Ishikawa (cell line): Measurements from ENCODE around the gene MEP1A.

Source experiments
- CEBPB ChIP-seq: IDR thresholded peaks from 2 replicates; pipeline ENCODE4 v1.6.1; 2012
- CREB1 ChIP-seq: IDR thresholded peaks from 2 replicates; pipeline ENCODE4 v1.6.1; 2012; ENCODE audit warnings: low read depth
- EGR1 ChIP-seq: IDR thresholded peaks from 2 replicates; pipeline ENCODE4 v1.6.1; 2012
- EP300 ChIP-seq: IDR thresholded peaks from 2 replicates; pipeline ENCODE4 v1.6.1; 2012; ENCODE audit warnings: borderline replicate concordance
- FOXM1 ChIP-seq: IDR thresholded peaks from 2 replicates; pipeline ENCODE4 v1.6.1; 2012; ENCODE audit warnings: low read depth, borderline replicate concordance
- NFIC ChIP-seq: IDR thresholded peaks from 2 replicates; pipeline ENCODE4 v1.6.1; 2012
- RAD21 ChIP-seq: IDR thresholded peaks from 2 replicates; pipeline ENCODE4 v1.6.1; 2012; ENCODE audit warnings: low read depth
- TAF1 ChIP-seq: IDR thresholded peaks from 2 replicates; pipeline ENCODE4 v1.6.1; 2012; ENCODE audit warnings: low read depth, mild to moderate bottlenecking
- TCF12 ChIP-seq: IDR thresholded peaks from 2 replicates; pipeline ENCODE4 v1.6.1; 2012; ENCODE audit warnings: low read depth
- TEAD4 ChIP-seq: IDR thresholded peaks from 2 replicates; pipeline ENCODE4 v1.6.1; 2012
- USF1 ChIP-seq: IDR thresholded peaks from 2 replicates; pipeline ENCODE4 v1.6.1; 2012
- YY1 ChIP-seq: IDR thresholded peaks from 2 replicates; pipeline ENCODE4 v1.6.1; 2012; ENCODE audit warnings: low read depth
- ZBTB7A ChIP-seq: IDR thresholded peaks from 2 replicates; pipeline ENCODE4 v1.6.1; 2012; ENCODE audit warnings: low read depth
- TF ChIP-seq, protein P1 (sequence below): IDR thresholded peaks from 2 replicates; pipeline ENCODE4 v1.6.1; 2012; ENCODE audit warnings: low read depth, mild to moderate bottlenecking
- TF ChIP-seq, protein P2 (sequence below): IDR thresholded peaks from 2 replicates; pipeline ENCODE4 v1.6.1; 2012

The MEP1A gene

DNA sequence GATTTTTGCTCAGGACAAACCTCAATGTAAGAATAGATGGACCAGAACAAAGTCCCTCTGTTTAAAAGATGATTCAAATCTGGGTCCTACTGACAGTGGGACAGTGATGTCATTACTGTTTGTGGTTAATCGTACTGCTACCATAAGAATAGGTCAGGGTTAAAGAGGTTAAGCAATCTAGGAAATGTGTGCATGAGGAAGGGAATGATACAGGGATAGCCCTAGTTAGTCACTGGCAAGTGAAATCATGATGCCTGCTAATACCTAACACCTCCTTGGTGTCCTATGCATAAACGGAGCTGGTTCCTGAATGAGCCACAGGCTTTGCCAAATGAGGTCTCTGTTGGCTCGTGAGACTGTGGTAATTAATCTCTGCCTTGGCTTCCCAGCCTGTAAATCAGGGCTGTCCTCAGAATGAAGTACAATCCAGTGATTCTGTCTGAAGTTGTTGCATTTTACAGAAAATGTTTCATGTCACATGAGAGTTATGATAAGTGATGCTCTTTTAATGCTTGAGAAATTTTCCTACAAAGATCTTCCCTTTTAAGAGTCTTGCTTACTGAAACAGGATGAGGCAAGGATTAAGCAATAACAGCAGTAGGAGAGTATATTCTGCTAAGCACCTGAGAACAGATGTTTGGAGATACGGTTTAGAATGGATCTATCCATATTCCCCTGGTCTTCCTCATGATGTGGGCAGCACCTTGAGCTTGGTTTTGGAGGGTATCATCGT, 3.8 kb downstream of the MEP1A start:
- TF ChIP-seq, protein P1, sequence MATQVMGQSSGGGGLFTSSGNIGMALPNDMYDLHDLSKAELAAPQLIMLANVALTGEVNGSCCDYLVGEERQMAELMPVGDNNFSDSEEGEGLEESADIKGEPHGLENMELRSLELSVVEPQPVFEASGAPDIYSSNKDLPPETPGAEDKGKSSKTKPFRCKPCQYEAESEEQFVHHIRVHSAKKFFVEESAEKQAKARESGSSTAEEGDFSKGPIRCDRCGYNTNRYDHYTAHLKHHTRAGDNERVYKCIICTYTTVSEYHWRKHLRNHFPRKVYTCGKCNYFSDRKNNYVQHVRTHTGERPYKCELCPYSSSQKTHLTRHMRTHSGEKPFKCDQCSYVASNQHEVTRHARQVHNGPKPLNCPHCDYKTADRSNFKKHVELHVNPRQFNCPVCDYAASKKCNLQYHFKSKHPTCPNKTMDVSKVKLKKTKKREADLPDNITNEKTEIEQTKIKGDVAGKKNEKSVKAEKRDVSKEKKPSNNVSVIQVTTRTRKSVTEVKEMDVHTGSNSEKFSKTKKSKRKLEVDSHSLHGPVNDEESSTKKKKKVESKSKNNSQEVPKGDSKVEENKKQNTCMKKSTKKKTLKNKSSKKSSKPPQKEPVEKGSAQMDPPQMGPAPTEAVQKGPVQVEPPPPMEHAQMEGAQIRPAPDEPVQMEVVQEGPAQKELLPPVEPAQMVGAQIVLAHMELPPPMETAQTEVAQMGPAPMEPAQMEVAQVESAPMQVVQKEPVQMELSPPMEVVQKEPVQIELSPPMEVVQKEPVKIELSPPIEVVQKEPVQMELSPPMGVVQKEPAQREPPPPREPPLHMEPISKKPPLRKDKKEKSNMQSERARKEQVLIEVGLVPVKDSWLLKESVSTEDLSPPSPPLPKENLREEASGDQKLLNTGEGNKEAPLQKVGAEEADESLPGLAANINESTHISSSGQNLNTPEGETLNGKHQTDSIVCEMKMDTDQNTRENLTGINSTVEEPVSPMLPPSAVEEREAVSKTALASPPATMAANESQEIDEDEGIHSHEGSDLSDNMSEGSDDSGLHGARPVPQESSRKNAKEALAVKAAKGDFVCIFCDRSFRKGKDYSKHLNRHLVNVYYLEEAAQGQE: no peak
- TF ChIP-seq RAD21 (no peak), NFIC (no peak), FOXM1 (no peak), EGR1 (no peak), TAF1 (no peak), TCF12 (no peak), TEAD4 (no peak), CREB1 (no peak), YY1 (no peak), CEBPB (no peak)
- TF ChIP-seq, protein P2, sequence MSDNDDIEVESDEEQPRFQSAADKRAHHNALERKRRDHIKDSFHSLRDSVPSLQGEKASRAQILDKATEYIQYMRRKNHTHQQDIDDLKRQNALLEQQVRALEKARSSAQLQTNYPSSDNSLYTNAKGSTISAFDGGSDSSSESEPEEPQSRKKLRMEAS: no peak

- no peak for TF ChIP-seq NFIC
- TF ChIP-seq CEBPB: no peak
- TF ChIP-seq, protein P1: no peak
- no peak for TF ChIP-seq TCF12
- TF ChIP-seq TEAD4: no peak
- TF ChIP-seq FOXM1: no peak
- TF ChIP-seq EP300: no peak
Observed at GRCh38 chr6:46799657-46800056, 6.5 kb downstream of the MEP1A start.

DNA sequence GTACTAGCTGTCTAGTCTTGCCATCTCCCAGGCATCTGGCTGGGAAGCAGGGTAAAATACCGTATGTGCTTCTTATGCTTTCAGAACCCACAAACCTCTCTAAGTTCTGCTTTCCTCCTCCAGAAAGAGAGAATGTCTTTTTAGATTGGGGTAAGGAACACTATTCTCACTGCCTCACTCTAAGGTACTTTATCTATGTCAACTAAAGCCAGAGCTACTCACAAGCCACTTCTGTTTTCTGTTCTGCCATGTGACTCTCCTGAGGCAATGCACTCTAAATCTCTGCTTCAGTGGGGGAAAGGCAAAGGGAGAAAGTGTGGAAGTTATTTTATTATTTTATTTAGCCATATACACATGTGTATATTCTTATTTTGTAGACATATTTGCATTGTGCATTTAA, 15.6 kb downstream of the MEP1A start:
- TF ChIP-seq EP300: no peak
- no peak for TF ChIP-seq USF1
- TF ChIP-seq, protein P2: no peak
- no peak for TF ChIP-seq FOXM1
- no peak for TF ChIP-seq TAF1
- no peak for TF ChIP-seq EGR1
- TF ChIP-seq, protein P1: no peak
- no peak for TF ChIP-seq CREB1
- no peak for TF ChIP-seq CEBPB
- no peak for TF ChIP-seq TCF12
- no peak for TF ChIP-seq TEAD4
- no peak for TF ChIP-seq YY1
- TF ChIP-seq NFIC: no peak
- TF ChIP-seq ZBTB7A: no peak
- no peak for TF ChIP-seq RAD21

GRCh38 chr6:46815130-46815529, 21.9 kb downstream of the MEP1A start:
- TF ChIP-seq USF1 (no peak), EP300 (no peak), RAD21 (no peak), EGR1 (no peak)
- TF ChIP-seq, protein P1: no peak
